Measurements from ENCODE around the gene GABBR2. TPM values are rescaled to one million over a fixed set of nuclear protein-coding genes. Genes with fewer than 3 reads are reported as not detected.

The GABBR2 gene
- total and polyA plus RNA-seq, 9 of the 15 experiments (the other 6 are each of a cell fraction or from before 2014, with no cell fraction given): 0.15 to 1.9 (median 0.32) TPM

- Histone ChIP-seq H3K9ac (ENCODE audit: insufficient read depth in 1 of 2, low read depth in 2 of 2, low read length in 2 of 2) (no peak overlapping the region), H3K4me2 (ENCODE audit: insufficient read depth, low read length) (no peak overlapping the region), H3K27ac (ENCODE audit: extremely low read depth, low read depth, low read length) (no peak overlapping the region), H3K9me3 (replicated peaks; ENCODE audit: control insufficient read depth, insufficient read depth, low read depth, low read length) (peaks cover 20% of the 10 kb centered on the region), H3K4me1 (replicated peaks in 1 of 2; ENCODE audit: control insufficient read depth in 2 of 2, insufficient read depth in 2 of 2, low read length in 2 of 2) (peaks cover 19 to 22% of the 10 kb centered on the region in 2 experiments), H2AFZ (ENCODE audit: low read depth, low read length) (no peak overlapping the region), H3K79me2 (ENCODE audit: control insufficient read depth, insufficient read depth, low read length) (no peaks in the 10 kb centered on the region), H4K20me1 (replicated peaks; ENCODE audit: control insufficient read depth, insufficient read depth, low read length) (no peaks in the 10 kb centered on the region), H3K27me3 (ENCODE audit: control insufficient read depth in 2 of 2, insufficient read depth in 2 of 2, low read length in 2 of 2) (no peaks in the 10 kb centered on the region), H3K36me3 (ENCODE audit: control insufficient read depth, insufficient read depth, low read length) (no peaks in the 10 kb centered on the region), H3K9me1 (ENCODE audit: control insufficient read depth, insufficient read depth, low read length) (no peaks in the 10 kb centered on the region), H3K4me3 (no peak overlapping the region)
- in situ Hi-C loops (cut with MboI): no loop called here
- WGBS (ENCODE audit: insufficient coverage, low coverage, missing lambda C conversion rate): 74% methylated on average over 5 of the region's 5 CpGs
- ATAC-seq (no peak), FAIRE-seq (no peak), DNase-seq (ENCODE audit: extremely low read depth in 1 of 4, low spot score in 3 of 4) (no peak)
- BruUV-seq (replicated peaks): no TSS peak
- ChIA-PET POLR2A (no interaction called here), CTCF (ENCODE audit: low intra/inter-chr PET ratio) (interaction anchor here (0.7 kb wide), 1 partner anchor 51 kb away, joined by 4 read pairs; no protein-coding TSS in a partner anchor)
- TF ChIP-seq ZNF384 (IDR thresholded peaks at IDR 0.05; ENCODE audit: low read depth, low read length) (no peak), TRIM24 (IDR thresholded peaks at IDR 0.05) (peak in 1 of 2 experiments; percentile 30; a peak in 1 of 4 replicates), CEBPB (tag; IDR thresholded peaks at IDR 0.05) (peak; percentile 75), FOXJ2 (tag; IDR thresholded peaks at IDR 0.05) (no peak), CEBPG (CRISPR knock-in tag; IDR thresholded peaks at IDR 0.05) (no peak), CEBPG (tag; conservative IDR thresholded peaks at IDR 0.05 in 1 of 2, IDR thresholded peaks at IDR 0.05 in 1 of 2) (0 out of 4 replicates have a peak, but pooled peaks of 1 of the 2 experiments have one; percentile 23)
- intact Hi-C loops (cut with micrococcal nuclease): loop anchor here (5.0 kb wide), 1 partner anchor 160 kb away; no protein-coding TSS in a partner anchor
Observed at GRCh38 chr9:98367371-98367900, 341.3 kb downstream of the GABBR2 start.

Measured in K562 (cell line).